ENCODE results near the gene IFI27L2.

- TF ChIP-seq, protein P1, sequence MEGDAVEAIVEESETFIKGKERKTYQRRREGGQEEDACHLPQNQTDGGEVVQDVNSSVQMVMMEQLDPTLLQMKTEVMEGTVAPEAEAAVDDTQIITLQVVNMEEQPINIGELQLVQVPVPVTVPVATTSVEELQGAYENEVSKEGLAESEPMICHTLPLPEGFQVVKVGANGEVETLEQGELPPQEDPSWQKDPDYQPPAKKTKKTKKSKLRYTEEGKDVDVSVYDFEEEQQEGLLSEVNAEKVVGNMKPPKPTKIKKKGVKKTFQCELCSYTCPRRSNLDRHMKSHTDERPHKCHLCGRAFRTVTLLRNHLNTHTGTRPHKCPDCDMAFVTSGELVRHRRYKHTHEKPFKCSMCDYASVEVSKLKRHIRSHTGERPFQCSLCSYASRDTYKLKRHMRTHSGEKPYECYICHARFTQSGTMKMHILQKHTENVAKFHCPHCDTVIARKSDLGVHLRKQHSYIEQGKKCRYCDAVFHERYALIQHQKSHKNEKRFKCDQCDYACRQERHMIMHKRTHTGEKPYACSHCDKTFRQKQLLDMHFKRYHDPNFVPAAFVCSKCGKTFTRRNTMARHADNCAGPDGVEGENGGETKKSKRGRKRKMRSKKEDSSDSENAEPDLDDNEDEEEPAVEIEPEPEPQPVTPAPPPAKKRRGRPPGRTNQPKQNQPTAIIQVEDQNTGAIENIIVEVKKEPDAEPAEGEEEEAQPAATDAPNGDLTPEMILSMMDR (conservative IDR thresholded peaks at IDR 0.05), result no peak
- TF ChIP-seq ZFX (IDR thresholded peaks at IDR 0.05), result no peak
Measured at GRCh38 chr14:94089479-94089878, 39.9 kb downstream of the IFI27L2 start.
